Measurements from ENCODE around the gene RASA3.

Gene RASA3

GRCh38 chr13:114067886-114068651, 64.4 kb downstream of the RASA3 start:
- Histone ChIP-seq H3K4me3 (ENCODE audit: low read length) (peak overlapping the region; percentile 68), H3K36me3 (replicated peaks; ENCODE audit: low read depth, low read length) (no peaks in the 10 kb centered on the region), H2AFZ (ENCODE audit: low read depth, low read length) (peak overlapping the region; percentile 17; the same call in 1 of the 2 replicates), H3K9ac (ENCODE audit: low read length) (peak overlapping the region; percentile 11; the same call in 1 of the 2 replicates), H3K4me1 (ENCODE audit: low read length) (peaks cover 47% of the 10 kb centered on the region), H4K20me1 (ENCODE audit: insufficient read depth, low read length) (no peaks in the 10 kb centered on the region), H3K79me2 (ENCODE audit: low read length) (no peaks in the 10 kb centered on the region), H3K27me3 (ENCODE audit: low read depth, low read length) (peaks cover 16% of the 10 kb centered on the region), H3K4me2 (ENCODE audit: low read length) (peak overlapping the region; percentile 92), H3K27ac (ENCODE audit: low read length) (peak overlapping the region; percentile 34; the same call in 1 of the 2 replicates), H3K9me3 (ENCODE audit: insufficient read depth, low read length) (no peaks in the 10 kb centered on the region)
- TF ChIP-seq EZH2phosphoT487 (IDR thresholded peaks at IDR 0.05; ENCODE audit: low read depth), result no peak
- TF ChIP-seq CTCF (IDR thresholded peaks at IDR 0.05; ENCODE audit: low read depth, low read length), result no peak

GRCh38 chr13:114067381-114067885, 65.0 kb downstream of the RASA3 start:
- H3K79me2 ChIP-seq (ENCODE audit: low read length), result no peaks in the 10 kb centered on the region

GRCh38 chr13:114066956-114067355, 65.5 kb downstream of the RASA3 start:
- Histone ChIP-seq H3K9me3 (ENCODE audit: insufficient read depth, low read length) (no peaks in the 10 kb centered on the region), H3K4me3 (ENCODE audit: low read length) (peak overlapping the region; percentile 68), H3K27me3 (ENCODE audit: low read depth, low read length) (peaks cover 16% of the 10 kb centered on the region), H3K79me2 (ENCODE audit: low read length) (no peaks in the 10 kb centered on the region), H3K4me1 (ENCODE audit: low read length) (peaks cover 47% of the 10 kb centered on the region), H4K20me1 (ENCODE audit: insufficient read depth, low read length) (no peaks in the 10 kb centered on the region), H3K27ac (ENCODE audit: low read length) (peak overlapping the region; percentile 52; the same call in 1 of the 2 replicates), H3K4me2 (ENCODE audit: low read length) (peak overlapping the region; percentile 92), H2AFZ (ENCODE audit: low read depth, low read length) (no peak overlapping the region), H3K9ac (ENCODE audit: low read length) (peak overlapping the region; percentile 12; the same call in 1 of the 2 replicates), H3K36me3 (replicated peaks; ENCODE audit: low read depth, low read length) (no peaks in the 10 kb centered on the region)
- TF ChIP-seq EZH2phosphoT487 (IDR thresholded peaks at IDR 0.05; ENCODE audit: low read depth) (no peak), CTCF (IDR thresholded peaks at IDR 0.05; ENCODE audit: low read depth, low read length) (no peak)

More at GRCh38 chr13:114067381-114067885, 65.0 kb downstream of the RASA3 start:
- no peaks in the 10 kb centered on the region for H3K9me3 ChIP-seq (ENCODE audit: insufficient read depth, low read length)
- peak overlapping the region; percentile 68 for H3K4me3 ChIP-seq (ENCODE audit: low read length)
- H3K9ac ChIP-seq (ENCODE audit: low read length), result peak overlapping the region; percentile 12; the same call in 1 of the 2 replicates
- H3K27me3 ChIP-seq (ENCODE audit: low read depth, low read length), result peaks cover 16% of the 10 kb centered on the region
- no peak for TF ChIP-seq CTCF (IDR thresholded peaks at IDR 0.05; ENCODE audit: low read depth, low read length)
- peak; percentile 71 for TF ChIP-seq EZH2phosphoT487 (IDR thresholded peaks at IDR 0.05; ENCODE audit: low read depth)
- peaks cover 47% of the 10 kb centered on the region for H3K4me1 ChIP-seq (ENCODE audit: low read length)
- H3K36me3 ChIP-seq (replicated peaks; ENCODE audit: low read depth, low read length), result no peaks in the 10 kb centered on the region
- H2AFZ ChIP-seq (ENCODE audit: low read depth, low read length), result peak overlapping the region; percentile 17; the same call in 1 of the 2 replicates
- no peaks in the 10 kb centered on the region for H4K20me1 ChIP-seq (ENCODE audit: insufficient read depth, low read length)
- peak overlapping the region; percentile 52; the same call in 1 of the 2 replicates for H3K27ac ChIP-seq (ENCODE audit: low read length)
- peak overlapping the region; percentile 92 for H3K4me2 ChIP-seq (ENCODE audit: low read length)

Measured in OCI-LY3 (cell line).